GM21737 (cell line): Measurements from ENCODE around the gene POFUT2.

Experiments
- ATAC-seq: cut with Tn5 transposase; IDR thresholded peaks from one replicate; pipeline ENCODE4 v1.9.1; 2021; ENCODE audit warnings: mild to moderate bottlenecking, moderate library complexity; ENCODE audit not compliant: unreplicated experiment

Gene POFUT2

GRCh38 chr21:45226540-45227326 is 61.0 kb downstream of the POFUT2 start:
- ATAC-seq, result no peak

GRCh38 chr21:45225741-45226327 is 61.9 kb downstream of the POFUT2 start:
- ATAC-seq, result no peak

- no peak for ATAC-seq
These were observed 62.5 kb downstream of the POFUT2 start for GRCh38 chr21:45225041-45225740.

GRCh38 chr21:45224189-45224938 is 63.3 kb downstream of the POFUT2 start:
- no peak for ATAC-seq

GRCh38 chr21:45223236-45224185 is 64.2 kb downstream of the POFUT2 start:
- ATAC-seq, result no peak

- no peak for ATAC-seq
These were observed 65.7 kb downstream of the POFUT2 start for GRCh38 chr21:45222001-45222400.

- ATAC-seq, result no peak
These were observed 66.8 kb downstream of the POFUT2 start for GRCh38 chr21:45220714-45221490.

- no peak for ATAC-seq
These were observed 67.6 kb downstream of the POFUT2 start for GRCh38 chr21:45220071-45220481.

- no peak for ATAC-seq
These were observed 68.2 kb downstream of the POFUT2 start for GRCh38 chr21:45219517-45219916.

- ATAC-seq, result no peak
These were observed 70.7 kb downstream of the POFUT2 start for GRCh38 chr21:45217010-45217409.

GRCh38 chr21:45215213-45215612 is 72.5 kb downstream of the POFUT2 start:
- ATAC-seq, result no peak
